ENCODE results near the gene RPN2.

Gene RPN2

DNA sequence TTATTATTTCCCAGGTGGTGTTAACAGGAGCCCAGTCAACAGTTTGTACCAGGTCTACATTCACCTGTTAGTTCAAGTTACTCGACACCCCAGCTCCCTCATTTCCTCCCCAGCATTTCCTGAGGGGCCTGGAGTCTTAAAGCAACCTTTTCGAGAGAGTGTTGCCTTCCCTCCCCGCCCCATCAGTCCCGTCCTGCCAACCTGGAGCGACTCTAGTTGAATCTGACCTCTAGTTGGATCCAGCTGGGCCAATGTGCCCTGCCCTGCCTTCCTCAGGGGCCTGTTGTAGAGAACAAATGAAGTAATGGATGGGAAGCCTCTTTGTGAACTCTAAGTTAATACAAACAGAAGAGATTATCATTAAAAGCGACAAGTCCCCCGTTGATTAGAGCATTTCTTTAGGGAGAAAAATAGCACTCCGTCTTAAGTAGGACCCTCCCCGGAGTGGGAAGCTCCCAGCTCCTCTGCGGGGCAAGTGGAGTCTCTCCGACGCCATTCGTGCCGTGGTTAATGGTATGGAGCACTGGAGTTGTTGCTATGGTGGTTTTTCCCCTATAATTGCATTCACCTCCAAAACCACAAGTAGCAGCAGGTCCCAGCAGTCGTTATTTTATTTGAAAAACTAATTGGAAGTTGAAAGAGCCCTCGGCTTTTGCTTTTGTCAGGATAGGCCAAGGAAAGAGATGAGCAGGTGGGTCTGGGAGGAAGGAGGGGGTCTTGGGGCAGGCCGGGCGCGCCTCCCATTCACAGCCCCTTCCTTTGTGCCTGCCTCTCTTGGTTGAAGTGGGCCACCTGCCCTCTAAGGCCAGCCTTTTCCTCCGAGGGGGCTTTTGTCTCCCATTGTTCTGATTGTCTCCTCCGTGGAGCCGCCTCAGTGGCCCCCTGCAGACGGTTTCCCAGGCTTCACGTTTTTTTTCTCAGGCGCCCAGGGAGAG, 66.4 kb downstream of the RPN2 start:
- H3K36me3 ChIP-seq (ENCODE audit: insufficient read depth, low read length): peaks cover 29% of the 10 kb centered on the region
- H3K27me3 ChIP-seq (ENCODE audit: control insufficient read depth in 1 of 2, insufficient read depth in 2 of 2, low read length in 2 of 2): no peaks in the 10 kb centered on the region
- no peak overlapping the region for H3K9ac ChIP-seq (ENCODE audit: low read length)
- no peaks in the 10 kb centered on the region for H3K9me3 ChIP-seq (ENCODE audit: low read length)
- no peak overlapping the region for H3K4me3 ChIP-seq (ENCODE audit: low read depth in 1 of 2, low read length in 2 of 2)
- no peak overlapping the region for H3K27ac ChIP-seq (ENCODE audit: low read depth, low read length)
- H3K4me1 ChIP-seq (ENCODE audit: insufficient read depth, low read length): peaks cover 9% of the 10 kb centered on the region

DNA sequence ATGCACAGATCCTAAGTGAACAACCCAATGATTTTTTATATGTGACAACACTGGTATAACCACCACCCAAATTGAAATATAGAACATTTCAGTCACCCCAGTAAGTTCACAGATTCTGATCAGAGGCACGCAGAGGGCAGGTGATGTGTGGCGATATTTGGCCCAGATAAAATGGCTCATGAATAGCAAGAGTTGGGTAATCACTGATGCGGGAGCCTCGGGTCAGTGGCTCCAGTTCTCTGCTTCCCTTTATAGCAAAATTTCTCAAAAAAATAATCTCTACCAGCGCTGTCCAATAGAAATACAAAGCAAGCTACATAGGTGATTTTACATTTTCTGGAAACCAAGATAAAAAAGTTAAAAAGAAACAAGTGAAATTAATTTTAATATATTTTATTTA, 67.6 kb downstream of the RPN2 start:
- H3K4me1 ChIP-seq (ENCODE audit: insufficient read depth, low read length): peaks cover 9% of the 10 kb centered on the region
- no peaks in the 10 kb centered on the region for H3K27me3 ChIP-seq (ENCODE audit: control insufficient read depth in 1 of 2, insufficient read depth in 2 of 2, low read length in 2 of 2)
- H3K27ac ChIP-seq (ENCODE audit: low read depth, low read length): no peak overlapping the region
- peaks cover 17% of the 10 kb centered on the region for H3K36me3 ChIP-seq (ENCODE audit: insufficient read depth, low read length)
- no peaks in the 10 kb centered on the region for H3K9me3 ChIP-seq (ENCODE audit: low read length)
- no peak overlapping the region for H3K9ac ChIP-seq (ENCODE audit: low read length)
- no peak overlapping the region for H3K4me3 ChIP-seq (ENCODE audit: low read depth in 1 of 2, low read length in 2 of 2)

DNA sequence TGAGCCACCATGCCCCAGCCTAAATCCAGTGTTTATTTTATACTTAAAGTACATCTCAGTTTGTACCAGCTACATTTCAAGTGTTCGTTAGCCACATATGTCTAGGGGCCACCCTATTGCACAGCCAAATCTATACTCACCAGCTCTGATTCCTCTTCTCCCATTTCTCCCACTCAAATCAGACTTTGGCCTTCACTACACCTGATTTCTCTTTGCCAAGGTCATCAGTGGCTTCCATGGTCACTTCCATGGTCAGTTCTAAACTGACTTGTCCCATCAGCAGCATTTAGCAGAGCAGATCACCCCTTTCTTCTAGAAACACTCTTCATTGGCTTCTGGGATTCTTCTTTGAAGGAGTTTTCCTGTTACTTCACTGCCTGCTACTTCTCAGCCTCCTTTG, 68.4 kb downstream of the RPN2 start:
- Histone ChIP-seq H3K4me1 (ENCODE audit: insufficient read depth, low read length) (peaks cover 9% of the 10 kb centered on the region), H3K27ac (ENCODE audit: low read depth, low read length) (no peak overlapping the region), H3K9ac (ENCODE audit: low read length) (no peak overlapping the region), H3K36me3 (ENCODE audit: insufficient read depth, low read length) (peaks cover 9% of the 10 kb centered on the region), H3K9me3 (ENCODE audit: low read length) (no peaks in the 10 kb centered on the region), H3K4me3 (ENCODE audit: low read depth in 1 of 2, low read length in 2 of 2) (no peak overlapping the region), H3K27me3 (ENCODE audit: control insufficient read depth in 1 of 2, insufficient read depth in 2 of 2, low read length in 2 of 2) (no peaks in the 10 kb centered on the region)

DNA sequence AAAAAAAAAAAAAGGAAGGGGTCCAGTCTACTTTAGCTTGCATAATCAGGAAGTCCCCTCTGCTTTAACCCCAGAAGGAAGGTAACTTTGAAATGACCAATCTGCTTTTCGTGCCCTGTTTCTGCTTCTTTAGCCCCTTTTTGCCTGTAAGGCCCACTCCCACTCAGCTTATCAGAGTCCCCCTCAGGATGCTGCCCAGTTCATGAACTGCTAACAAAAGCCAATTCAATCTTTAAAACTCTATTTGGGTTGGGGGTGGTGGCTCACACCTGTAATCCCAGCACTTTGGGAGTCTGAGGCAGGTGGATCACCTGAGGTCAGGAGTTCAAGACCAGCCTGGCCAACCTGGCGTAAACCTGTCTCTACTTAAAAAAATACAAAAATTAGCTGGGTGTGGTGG, 70.2 kb downstream of the RPN2 start:
- no peaks in the 10 kb centered on the region for H3K9me3 ChIP-seq (ENCODE audit: low read length)
- H3K4me3 ChIP-seq (ENCODE audit: low read depth in 1 of 2, low read length in 2 of 2): no peak overlapping the region
- no peak overlapping the region for H3K27ac ChIP-seq (ENCODE audit: low read depth, low read length)
- H3K4me1 ChIP-seq (ENCODE audit: insufficient read depth, low read length): no peaks in the 10 kb centered on the region
- H3K27me3 ChIP-seq (ENCODE audit: control insufficient read depth in 1 of 2, insufficient read depth in 2 of 2, low read length in 2 of 2): no peaks in the 10 kb centered on the region
- H3K9ac ChIP-seq (ENCODE audit: low read length): no peak overlapping the region
- H3K36me3 ChIP-seq (ENCODE audit: insufficient read depth, low read length): no peaks in the 10 kb centered on the region

DNA sequence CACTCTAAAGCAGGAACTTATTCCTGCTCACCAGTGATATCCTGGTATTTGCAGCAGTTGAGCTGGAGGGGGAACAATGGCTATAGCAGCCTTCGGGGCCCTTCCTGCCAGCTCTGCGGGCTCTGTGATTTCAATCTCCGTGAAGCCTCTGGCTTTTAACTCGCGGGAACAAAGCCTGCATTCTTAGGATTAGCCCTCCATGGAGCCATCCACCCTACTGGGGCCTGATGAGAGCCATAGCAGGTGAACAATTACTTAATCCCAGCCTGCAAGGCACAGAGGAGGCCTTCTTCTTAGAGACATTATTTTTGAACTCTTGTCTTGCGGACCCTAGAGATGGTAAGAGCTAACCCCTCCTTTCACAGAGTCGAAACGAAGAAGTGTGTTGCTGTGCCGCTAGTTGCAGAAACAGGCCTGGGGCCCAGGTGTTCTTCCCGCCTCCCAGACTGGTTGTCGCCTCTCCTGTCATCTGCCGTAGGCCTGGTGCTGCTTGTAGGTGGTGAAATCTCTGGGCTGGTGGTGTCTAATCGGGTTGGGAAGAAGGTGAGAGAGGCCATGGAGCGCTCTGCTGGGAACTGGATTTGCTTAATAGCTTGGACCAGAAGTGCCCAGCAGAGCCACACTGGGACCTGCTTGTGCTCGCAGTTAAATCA, 72.8 kb downstream of the RPN2 start:
- H3K9me3 ChIP-seq (ENCODE audit: low read length): no peaks in the 10 kb centered on the region
- no peak overlapping the region for H3K9ac ChIP-seq (ENCODE audit: low read length)
- no peaks in the 10 kb centered on the region for H3K27me3 ChIP-seq (ENCODE audit: control insufficient read depth in 1 of 2, insufficient read depth in 2 of 2, low read length in 2 of 2)
- no peaks in the 10 kb centered on the region for H3K4me1 ChIP-seq (ENCODE audit: insufficient read depth, low read length)
- H3K36me3 ChIP-seq (ENCODE audit: insufficient read depth, low read length): no peaks in the 10 kb centered on the region
- H3K27ac ChIP-seq (ENCODE audit: low read depth, low read length): no peak overlapping the region
- H3K4me3 ChIP-seq (ENCODE audit: low read depth in 1 of 2, low read length in 2 of 2): no peak overlapping the region

DNA sequence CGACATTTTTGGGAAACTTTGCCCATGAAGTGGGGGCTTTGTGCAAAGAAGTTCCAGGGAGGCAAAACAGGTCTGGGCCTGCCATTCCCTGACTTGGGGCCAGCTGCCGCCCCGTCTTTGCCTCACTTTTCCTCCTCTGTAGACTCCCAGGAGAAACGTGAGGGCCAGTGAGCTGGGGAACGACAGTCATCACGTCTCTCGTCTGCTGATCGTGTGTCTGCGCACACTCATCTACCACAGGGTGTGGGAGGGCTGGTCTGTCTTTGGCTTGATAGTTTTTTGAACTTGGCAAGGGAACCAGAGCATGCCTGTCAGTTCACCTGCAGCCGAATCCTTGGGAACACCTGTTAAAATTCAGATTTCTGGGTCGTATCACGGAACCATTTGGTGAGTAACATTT, 74.0 kb downstream of the RPN2 start:
- Histone ChIP-seq H3K4me3 (ENCODE audit: low read depth in 1 of 2, low read length in 2 of 2) (no peak overlapping the region), H3K9me3 (ENCODE audit: low read length) (no peaks in the 10 kb centered on the region), H3K4me1 (ENCODE audit: insufficient read depth, low read length) (no peaks in the 10 kb centered on the region), H3K27me3 (ENCODE audit: control insufficient read depth in 1 of 2, insufficient read depth in 2 of 2, low read length in 2 of 2) (no peaks in the 10 kb centered on the region), H3K9ac (ENCODE audit: low read length) (no peak overlapping the region), H3K27ac (ENCODE audit: low read depth, low read length) (no peak overlapping the region), H3K36me3 (ENCODE audit: insufficient read depth, low read length) (no peaks in the 10 kb centered on the region)

DNA sequence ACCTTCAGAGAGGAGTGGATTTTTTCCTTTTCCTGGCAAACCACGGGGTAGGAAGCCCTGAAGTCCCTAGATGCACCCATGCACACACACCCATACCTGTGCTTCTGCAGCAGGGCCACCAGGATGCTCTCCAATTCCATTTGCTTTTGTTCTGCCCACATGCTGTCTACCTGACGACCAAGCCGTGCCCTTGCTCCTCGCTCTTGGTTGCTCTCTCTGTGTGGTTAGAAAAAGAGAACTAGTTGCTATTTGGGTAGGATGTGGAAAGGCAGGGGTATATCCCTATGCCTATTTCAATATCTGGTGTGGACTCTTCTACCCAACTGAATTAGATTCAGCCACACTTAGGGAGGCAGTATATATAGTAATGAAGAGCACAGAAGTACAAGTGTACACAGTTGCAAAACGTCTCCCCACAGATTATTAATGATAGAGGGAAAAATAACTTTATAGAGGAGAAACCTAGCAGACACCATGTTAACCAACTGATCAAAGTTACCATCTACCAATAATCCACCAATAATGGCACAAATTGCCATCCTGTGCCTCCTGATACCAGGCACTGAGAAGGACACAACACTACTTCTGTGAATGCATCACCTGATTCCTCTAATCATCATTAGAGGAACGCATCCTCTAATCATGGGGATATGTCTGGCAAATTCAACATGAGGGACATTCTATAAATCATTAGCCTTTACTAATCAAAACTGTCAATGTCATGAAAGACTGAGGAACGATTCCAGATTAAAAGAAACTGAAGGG, 75.2 kb downstream of the RPN2 start:
- H3K9ac ChIP-seq (ENCODE audit: low read length): no peak overlapping the region
- H3K27ac ChIP-seq (ENCODE audit: low read depth, low read length): no peak overlapping the region
- H3K4me1 ChIP-seq (ENCODE audit: insufficient read depth, low read length): no peaks in the 10 kb centered on the region
- no peak overlapping the region for H3K4me3 ChIP-seq (ENCODE audit: low read depth in 1 of 2, low read length in 2 of 2)
- no peaks in the 10 kb centered on the region for H3K36me3 ChIP-seq (ENCODE audit: insufficient read depth, low read length)
- H3K9me3 ChIP-seq (ENCODE audit: low read length): no peaks in the 10 kb centered on the region
- no peaks in the 10 kb centered on the region for H3K27me3 ChIP-seq (ENCODE audit: control insufficient read depth in 1 of 2, insufficient read depth in 2 of 2, low read length in 2 of 2)

DNA sequence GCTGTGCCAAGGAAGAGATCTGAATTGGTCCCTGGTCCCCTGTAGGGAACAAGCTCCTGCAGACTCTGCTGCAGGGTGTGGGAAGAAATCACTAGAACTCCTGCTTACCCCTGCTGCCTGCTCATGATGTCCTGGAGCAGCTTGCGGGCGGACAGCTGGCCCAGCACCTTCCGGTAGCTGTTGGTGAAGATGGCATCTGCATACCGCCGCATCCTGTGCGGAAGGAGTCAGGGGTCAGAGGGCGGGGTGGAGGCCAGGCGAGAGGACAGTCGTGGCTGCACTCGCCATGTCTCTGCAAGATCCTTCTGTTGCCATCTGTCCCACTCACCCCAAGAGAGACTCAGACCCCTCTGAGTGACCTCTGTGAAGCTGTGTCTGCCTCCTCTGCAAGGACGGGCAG, 77.2 kb downstream of the RPN2 start:
- no peak overlapping the region for H3K27ac ChIP-seq (ENCODE audit: low read depth, low read length)
- no peak overlapping the region for H3K4me3 ChIP-seq (ENCODE audit: low read depth in 1 of 2, low read length in 2 of 2)
- H3K4me1 ChIP-seq (ENCODE audit: insufficient read depth, low read length): no peaks in the 10 kb centered on the region
- H3K27me3 ChIP-seq (ENCODE audit: control insufficient read depth in 1 of 2, insufficient read depth in 2 of 2, low read length in 2 of 2): no peaks in the 10 kb centered on the region
- H3K9me3 ChIP-seq (ENCODE audit: low read length): no peaks in the 10 kb centered on the region
- H3K9ac ChIP-seq (ENCODE audit: low read length): no peak overlapping the region
- no peaks in the 10 kb centered on the region for H3K36me3 ChIP-seq (ENCODE audit: insufficient read depth, low read length)

DNA sequence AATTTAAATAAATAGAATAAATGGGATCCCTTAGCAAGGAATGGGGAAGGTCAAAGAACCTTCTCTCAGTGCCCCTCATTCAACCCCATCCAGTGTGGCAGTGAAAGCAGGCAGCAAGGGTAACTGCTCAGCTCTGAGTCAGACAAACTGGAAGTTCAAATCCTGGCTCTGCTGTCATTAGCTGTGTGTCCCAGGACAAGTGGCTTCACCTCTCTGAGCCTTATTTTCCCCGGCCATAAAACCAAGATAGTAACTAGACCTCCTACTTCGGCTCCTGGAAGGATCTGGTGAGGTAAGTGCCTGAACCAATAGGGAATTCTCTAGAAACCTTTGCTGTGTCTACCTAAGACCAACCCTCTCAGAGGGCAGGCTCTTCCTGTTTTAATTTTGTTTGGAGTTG, 78.4 kb downstream of the RPN2 start:
- Histone ChIP-seq H3K9me3 (ENCODE audit: low read length) (no peaks in the 10 kb centered on the region), H3K27me3 (ENCODE audit: control insufficient read depth in 1 of 2, insufficient read depth in 2 of 2, low read length in 2 of 2) (no peaks in the 10 kb centered on the region), H3K4me3 (ENCODE audit: low read depth in 1 of 2, low read length in 2 of 2) (no peak overlapping the region), H3K9ac (ENCODE audit: low read length) (no peak overlapping the region), H3K4me1 (ENCODE audit: insufficient read depth, low read length) (no peaks in the 10 kb centered on the region), H3K27ac (ENCODE audit: low read depth, low read length) (no peak overlapping the region), H3K36me3 (ENCODE audit: insufficient read depth, low read length) (no peaks in the 10 kb centered on the region)

DNA sequence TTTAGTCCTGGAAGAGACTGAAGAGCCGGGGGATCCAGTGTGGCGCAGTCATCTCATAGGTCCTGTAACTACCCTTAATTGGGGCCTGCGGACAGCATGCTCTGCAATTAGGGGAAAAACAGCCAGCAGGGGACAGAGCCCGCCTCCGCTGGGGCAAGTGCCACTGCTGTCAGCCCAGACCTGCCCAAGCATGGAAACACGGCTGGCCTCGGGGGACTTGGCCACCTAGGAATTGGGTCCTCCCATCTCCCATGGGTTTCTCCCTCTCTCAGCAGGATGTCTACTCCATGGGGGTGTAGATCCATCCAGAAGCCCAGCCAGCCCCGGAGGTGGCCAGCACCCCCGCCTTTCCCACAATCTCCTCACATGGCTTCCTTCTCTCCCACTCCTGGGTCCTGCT, 78.9 kb downstream of the RPN2 start:
- H3K9ac ChIP-seq (ENCODE audit: low read length): no peak overlapping the region
- H3K27ac ChIP-seq (ENCODE audit: low read depth, low read length): no peak overlapping the region
- no peaks in the 10 kb centered on the region for H3K36me3 ChIP-seq (ENCODE audit: insufficient read depth, low read length)
- no peaks in the 10 kb centered on the region for H3K4me1 ChIP-seq (ENCODE audit: insufficient read depth, low read length)
- no peak overlapping the region for H3K4me3 ChIP-seq (ENCODE audit: low read depth in 1 of 2, low read length in 2 of 2)
- H3K9me3 ChIP-seq (ENCODE audit: low read length): no peaks in the 10 kb centered on the region
- no peaks in the 10 kb centered on the region for H3K27me3 ChIP-seq (ENCODE audit: control insufficient read depth in 1 of 2, insufficient read depth in 2 of 2, low read length in 2 of 2)

DNA sequence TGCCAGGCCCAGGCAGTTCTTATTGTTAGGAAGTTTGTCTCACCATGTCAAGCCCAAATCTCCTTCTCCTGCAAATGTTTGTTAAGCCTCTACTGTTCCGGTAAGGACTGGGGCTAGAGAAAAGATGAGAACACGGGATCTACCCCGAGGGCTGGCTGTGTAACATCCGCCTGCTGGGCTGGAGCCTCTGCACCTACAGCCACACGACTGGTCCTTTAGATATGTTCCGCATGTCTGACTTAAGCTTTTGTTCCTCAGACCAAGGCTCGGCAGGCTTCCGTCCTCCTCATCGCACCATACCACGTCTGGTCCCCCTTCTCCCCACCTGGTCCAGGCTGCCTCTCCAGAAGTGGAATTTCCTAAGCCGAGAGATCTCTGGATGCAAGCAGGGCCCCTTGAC, 79.9 kb downstream of the RPN2 start:
- no peaks in the 10 kb centered on the region for H3K4me1 ChIP-seq (ENCODE audit: insufficient read depth, low read length)
- no peak overlapping the region for H3K9ac ChIP-seq (ENCODE audit: low read length)
- H3K4me3 ChIP-seq (ENCODE audit: low read depth in 1 of 2, low read length in 2 of 2): no peak overlapping the region
- H3K9me3 ChIP-seq (ENCODE audit: low read length): no peaks in the 10 kb centered on the region
- no peak overlapping the region for H3K27ac ChIP-seq (ENCODE audit: low read depth, low read length)
- no peaks in the 10 kb centered on the region for H3K36me3 ChIP-seq (ENCODE audit: insufficient read depth, low read length)
- no peaks in the 10 kb centered on the region for H3K27me3 ChIP-seq (ENCODE audit: control insufficient read depth in 1 of 2, insufficient read depth in 2 of 2, low read length in 2 of 2)
